HL-60 (cell line): ENCODE results near the gene SMCO3.

Source experiments
- DNase-seq, 2 experiments: peaks; one replicate each; pipeline ENCODE4 v3.0.0-alpha.2; 2010 to 2020; ENCODE audit warnings: low read depth in 1 of 2, low spot score in 1 of 2
- H3K27ac ChIP-seq: fragments of 250-450 bp; sonication (Bioruptor Pico); replicated peaks from 2 replicates; pipeline ENCODE4 v1.5.1; 2020; ENCODE audit warnings: mild to moderate bottlenecking, moderate library complexity
- H3K27me3 ChIP-seq: fragments of 250-450 bp; sonication (Bioruptor Pico); 2 replicates; pipeline ENCODE4 v1.5.1; 2021; ENCODE audit warnings: mild to moderate bottlenecking, moderate library complexity; ENCODE audit not compliant: insufficient read depth, poor library complexity, severe bottlenecking
- H3K4me3 ChIP-seq: replicated peaks from 2 replicates; pipeline ENCODE4 v1.5.1; 2011; ENCODE audit warnings: mild to moderate bottlenecking, control low read depth, low read length; ENCODE audit not compliant: insufficient read depth
- GABPA ChIP-seq: IDR thresholded peaks from 2 replicates; pipeline ENCODE4 v1.6.1; 2012; ENCODE audit warnings: low read depth
- POLR2AphosphoS5 ChIP-seq: IDR thresholded peaks from 2 replicates; pipeline ENCODE4 v1.6.1; 2012; ENCODE audit warnings: low read depth
- SPI1 ChIP-seq: IDR thresholded peaks from 2 replicates; pipeline ENCODE4 v1.6.1; 2012; ENCODE audit warnings: low read depth, mild to moderate bottlenecking, borderline replicate concordance
- TF ChIP-seq, protein P1 (sequence below): IDR thresholded peaks from 2 replicates; pipeline ENCODE4 v1.6.1; 2012; ENCODE audit warnings: low read depth; ENCODE audit not compliant: insufficient replicate concordance
- TF ChIP-seq, protein P2 (sequence below): IDR thresholded peaks from one replicate; pipeline ENCODE4 v1.5.1; 2011; ENCODE audit warnings: low read length, control low read depth, inconsistent platforms; ENCODE audit not compliant: insufficient read depth

Gene SMCO3

DNA sequence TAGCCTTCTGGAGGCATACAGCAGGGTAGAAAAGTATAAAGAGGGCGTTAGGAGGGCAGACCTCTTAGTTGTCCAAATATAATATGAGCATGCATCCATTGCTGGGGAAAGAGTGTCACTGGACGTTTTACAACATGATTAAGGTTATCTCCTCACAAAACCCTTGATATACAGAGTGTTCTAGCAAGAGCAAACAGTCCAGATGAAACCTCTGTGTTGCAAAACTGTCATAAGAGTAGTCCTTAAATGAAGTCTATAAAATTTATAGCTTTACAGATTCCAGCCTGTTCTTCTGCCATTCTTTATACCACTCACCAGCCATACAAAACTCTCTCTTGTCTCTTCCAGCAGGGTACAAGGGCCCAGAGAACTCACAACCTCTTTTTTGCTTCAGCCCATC is 32.4 kb downstream of the SMCO3 start:
- H3K27me3 ChIP-seq = no peaks in the 10 kb centered on the region
- H3K27ac ChIP-seq = no peak overlapping the region
- no peak for TF ChIP-seq GABPA
- TF ChIP-seq, protein P1, sequence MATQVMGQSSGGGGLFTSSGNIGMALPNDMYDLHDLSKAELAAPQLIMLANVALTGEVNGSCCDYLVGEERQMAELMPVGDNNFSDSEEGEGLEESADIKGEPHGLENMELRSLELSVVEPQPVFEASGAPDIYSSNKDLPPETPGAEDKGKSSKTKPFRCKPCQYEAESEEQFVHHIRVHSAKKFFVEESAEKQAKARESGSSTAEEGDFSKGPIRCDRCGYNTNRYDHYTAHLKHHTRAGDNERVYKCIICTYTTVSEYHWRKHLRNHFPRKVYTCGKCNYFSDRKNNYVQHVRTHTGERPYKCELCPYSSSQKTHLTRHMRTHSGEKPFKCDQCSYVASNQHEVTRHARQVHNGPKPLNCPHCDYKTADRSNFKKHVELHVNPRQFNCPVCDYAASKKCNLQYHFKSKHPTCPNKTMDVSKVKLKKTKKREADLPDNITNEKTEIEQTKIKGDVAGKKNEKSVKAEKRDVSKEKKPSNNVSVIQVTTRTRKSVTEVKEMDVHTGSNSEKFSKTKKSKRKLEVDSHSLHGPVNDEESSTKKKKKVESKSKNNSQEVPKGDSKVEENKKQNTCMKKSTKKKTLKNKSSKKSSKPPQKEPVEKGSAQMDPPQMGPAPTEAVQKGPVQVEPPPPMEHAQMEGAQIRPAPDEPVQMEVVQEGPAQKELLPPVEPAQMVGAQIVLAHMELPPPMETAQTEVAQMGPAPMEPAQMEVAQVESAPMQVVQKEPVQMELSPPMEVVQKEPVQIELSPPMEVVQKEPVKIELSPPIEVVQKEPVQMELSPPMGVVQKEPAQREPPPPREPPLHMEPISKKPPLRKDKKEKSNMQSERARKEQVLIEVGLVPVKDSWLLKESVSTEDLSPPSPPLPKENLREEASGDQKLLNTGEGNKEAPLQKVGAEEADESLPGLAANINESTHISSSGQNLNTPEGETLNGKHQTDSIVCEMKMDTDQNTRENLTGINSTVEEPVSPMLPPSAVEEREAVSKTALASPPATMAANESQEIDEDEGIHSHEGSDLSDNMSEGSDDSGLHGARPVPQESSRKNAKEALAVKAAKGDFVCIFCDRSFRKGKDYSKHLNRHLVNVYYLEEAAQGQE = no peak
- TF ChIP-seq SPI1 = no peak
- TF ChIP-seq, protein P2, sequence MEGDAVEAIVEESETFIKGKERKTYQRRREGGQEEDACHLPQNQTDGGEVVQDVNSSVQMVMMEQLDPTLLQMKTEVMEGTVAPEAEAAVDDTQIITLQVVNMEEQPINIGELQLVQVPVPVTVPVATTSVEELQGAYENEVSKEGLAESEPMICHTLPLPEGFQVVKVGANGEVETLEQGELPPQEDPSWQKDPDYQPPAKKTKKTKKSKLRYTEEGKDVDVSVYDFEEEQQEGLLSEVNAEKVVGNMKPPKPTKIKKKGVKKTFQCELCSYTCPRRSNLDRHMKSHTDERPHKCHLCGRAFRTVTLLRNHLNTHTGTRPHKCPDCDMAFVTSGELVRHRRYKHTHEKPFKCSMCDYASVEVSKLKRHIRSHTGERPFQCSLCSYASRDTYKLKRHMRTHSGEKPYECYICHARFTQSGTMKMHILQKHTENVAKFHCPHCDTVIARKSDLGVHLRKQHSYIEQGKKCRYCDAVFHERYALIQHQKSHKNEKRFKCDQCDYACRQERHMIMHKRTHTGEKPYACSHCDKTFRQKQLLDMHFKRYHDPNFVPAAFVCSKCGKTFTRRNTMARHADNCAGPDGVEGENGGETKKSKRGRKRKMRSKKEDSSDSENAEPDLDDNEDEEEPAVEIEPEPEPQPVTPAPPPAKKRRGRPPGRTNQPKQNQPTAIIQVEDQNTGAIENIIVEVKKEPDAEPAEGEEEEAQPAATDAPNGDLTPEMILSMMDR = no peak
- no peak for TF ChIP-seq POLR2AphosphoS5
- no peak overlapping the region for H3K4me3 ChIP-seq
- no peak for DNase-seq

DNA sequence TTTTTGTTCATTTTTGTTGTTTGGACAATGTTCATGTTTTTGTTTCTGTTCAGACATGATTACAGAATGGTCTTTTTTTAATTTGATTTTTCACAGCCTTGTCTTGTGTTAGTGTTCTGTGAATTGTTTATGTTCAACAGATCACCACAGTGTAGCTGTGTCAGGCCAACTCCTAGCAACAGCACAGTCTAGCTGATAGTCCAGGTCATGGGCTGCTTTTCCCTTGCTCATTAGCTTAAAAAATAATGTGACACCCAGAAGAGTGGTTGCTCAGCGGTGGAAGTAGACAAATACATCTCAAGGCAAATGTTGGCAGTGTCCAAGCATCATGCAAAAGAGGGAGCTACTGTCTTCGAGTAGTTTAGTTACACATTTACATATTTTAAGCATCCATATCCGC is 33.1 kb downstream of the SMCO3 start:
- TF ChIP-seq, protein P2 = no peak
- TF ChIP-seq, protein P1 = no peak
- TF ChIP-seq SPI1 (no peak), POLR2AphosphoS5 (no peak), GABPA (no peak)
- Histone ChIP-seq H3K4me3 (no peak overlapping the region), H3K27ac (no peak overlapping the region), H3K27me3 (no peaks in the 10 kb centered on the region)
- DNase-seq = no peak

DNA sequence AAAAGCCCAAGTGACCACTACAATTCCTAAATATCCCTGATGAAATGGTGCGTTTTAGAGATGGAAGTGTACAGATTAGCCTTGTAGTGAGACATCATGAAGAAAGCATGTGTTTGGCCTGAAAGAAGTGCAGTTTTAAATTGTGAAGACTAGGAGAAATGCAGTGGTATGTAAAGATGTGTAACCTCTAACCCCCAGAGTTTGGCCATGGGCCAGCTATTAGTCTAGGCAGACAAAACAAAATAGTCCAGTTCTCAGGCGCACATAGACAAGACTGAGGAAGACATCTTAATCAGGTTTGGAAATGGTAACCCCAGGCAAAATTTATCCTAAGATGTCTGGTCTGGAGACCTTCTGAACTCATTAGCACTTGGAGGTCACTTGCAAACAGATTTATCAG is 34.1 kb downstream of the SMCO3 start:
- Histone ChIP-seq H3K4me3 (no peak overlapping the region), H3K27ac (no peak overlapping the region), H3K27me3 (no peaks in the 10 kb centered on the region)
- no peak for TF ChIP-seq SPI1
- TF ChIP-seq, protein P1 = no peak
- no peak for TF ChIP-seq POLR2AphosphoS5
- TF ChIP-seq, protein P2 = no peak
- TF ChIP-seq GABPA = no peak
- DNase-seq = no peak
